HG02981 (cell line): ENCODE measurements around the gene TSPAN8.
"Not testable (repeated sequence)": the region's sequence is repeated elsewhere in the genome, so short reads cannot be mapped to it uniquely, and the experiment has no call there.

ENCODE experiments used
- ATAC-seq: cut with Tn5 transposase; IDR thresholded peaks from one replicate; pipeline ENCODE4 v1.9.1; 2021; ENCODE audit warnings: mild to moderate bottlenecking, moderate library complexity; ENCODE audit not compliant: unreplicated experiment

The TSPAN8 gene

GRCh38 chr12:71130521-71131069, 27.2 kb downstream of the TSPAN8 start:
- no peak for ATAC-seq

- no peak for ATAC-seq
These were observed 28.4 kb downstream of the TSPAN8 start for GRCh38 chr12:71129364-71129763.

GRCh38 chr12:71128191-71128788, 29.5 kb downstream of the TSPAN8 start:
- ATAC-seq = no peak

- ATAC-seq = no peak
These were observed 31.9 kb downstream of the TSPAN8 start for GRCh38 chr12:71125949-71126348.

GRCh38 chr12:71125515-71125914, 32.3 kb downstream of the TSPAN8 start:
- ATAC-seq = no peak

- ATAC-seq = no peak
These were observed 32.9 kb downstream of the TSPAN8 start for GRCh38 chr12:71124835-71125460.

GRCh38 chr12:71113148-71113547, 44.7 kb downstream of the TSPAN8 start:
- ATAC-seq = not testable (repeated sequence)

- ATAC-seq = no peak
These were observed 48.0 kb downstream of the TSPAN8 start for GRCh38 chr12:71109834-71110233.

GRCh38 chr12:71108355-71108754, 49.4 kb downstream of the TSPAN8 start:
- ATAC-seq = no peak

GRCh38 chr12:71107936-71108335, 49.9 kb downstream of the TSPAN8 start:
- ATAC-seq = no peak

GRCh38 chr12:71105956-71106355, 51.8 kb downstream of the TSPAN8 start:
- ATAC-seq = no peak

GRCh38 chr12:71092290-71092689, 65.5 kb downstream of the TSPAN8 start:
- ATAC-seq = no peak

GRCh38 chr12:71090971-71091370, 66.8 kb downstream of the TSPAN8 start:
- no peak for ATAC-seq

GRCh38 chr12:71085575-71085974, 72.2 kb downstream of the TSPAN8 start:
- no peak for ATAC-seq

- no peak for ATAC-seq
These were observed 82.1 kb downstream of the TSPAN8 start for GRCh38 chr12:71075743-71076142.
